ENCODE measurements around the gene IRF2. TPM values are rescaled to one million over a fixed set of nuclear protein-coding genes. Genes with fewer than 3 reads are reported as not detected.
A peak's percentile ranks its signal among the peaks of the same experiment; 100 is the strongest.
"Not testable (repeated sequence)": the region's sequence is repeated elsewhere in the genome, so short reads cannot be mapped to it uniquely, and the experiment has no call there.

The IRF2 gene
- total RNA-seq, 1 experiment from 2014 or later: 6.5 TPM

- in situ Hi-C loops (cut with HindIII; ENCODE audit: low sequenced_read_pairs): no loop called here
- DNase-seq (ENCODE audit: low spot score): no peak
Measured at GRCh38 chr4:184357772-184358171, 116.6 kb downstream of the IRF2 start.

DNA sequence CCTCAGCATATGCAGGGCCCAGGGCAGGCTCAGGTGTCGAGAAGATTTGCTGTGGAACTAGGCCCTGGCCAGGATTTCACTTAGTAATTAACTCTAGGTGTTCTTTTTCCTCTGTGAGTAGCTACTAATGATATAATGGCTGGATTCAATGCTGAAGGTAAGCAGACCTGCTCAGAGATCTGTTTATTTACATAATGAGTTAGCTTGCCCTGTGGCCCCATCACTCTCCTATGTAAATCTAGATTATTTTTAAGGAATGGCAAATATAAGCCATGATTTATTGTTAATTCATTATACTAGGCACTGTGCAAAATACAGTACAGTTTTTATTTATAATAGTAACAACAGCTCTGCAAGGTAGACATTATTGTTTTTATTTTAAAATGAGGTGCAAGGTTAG, 117.2 kb downstream of the IRF2 start:
- DNase-seq (ENCODE audit: low spot score): no peak
- in situ Hi-C loops (cut with HindIII; ENCODE audit: low sequenced_read_pairs): no loop called here

DNA sequence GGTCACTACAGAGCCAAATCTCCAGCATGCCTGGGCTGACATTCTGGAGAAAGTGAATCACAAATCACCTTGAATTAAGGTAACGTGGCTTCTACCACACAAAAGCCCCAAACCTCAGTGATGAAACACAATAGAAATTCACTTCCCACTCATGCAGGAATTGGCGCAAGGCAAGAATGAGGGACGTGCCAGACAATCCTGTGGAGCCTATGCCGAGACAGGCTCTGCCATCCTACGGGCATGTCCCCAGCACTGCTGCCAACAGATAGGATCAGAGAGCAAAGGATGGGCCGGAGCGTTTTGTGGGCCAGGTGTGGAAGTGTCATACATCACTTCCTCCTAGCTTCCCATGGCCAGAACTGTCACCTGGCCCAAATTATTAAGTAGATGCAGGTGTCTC, 118.0 kb downstream of the IRF2 start:
- no peak for DNase-seq (ENCODE audit: low spot score)

GRCh38 chr4:184355857-184356256, 118.5 kb downstream of the IRF2 start:
- DNase-seq (ENCODE audit: low spot score): no peak
- in situ Hi-C loops (cut with HindIII; ENCODE audit: low sequenced_read_pairs): no loop called here

More for the DNA sequence above, 118.0 kb downstream of the IRF2 start:
- in situ Hi-C loops (cut with HindIII; ENCODE audit: low sequenced_read_pairs): no loop called here

- in situ Hi-C loops (cut with HindIII; ENCODE audit: low sequenced_read_pairs): no loop called here
- DNase-seq (ENCODE audit: low spot score): peak; percentile 8
Measured at GRCh38 chr4:184355111-184355604, 119.2 kb downstream of the IRF2 start.

DNA sequence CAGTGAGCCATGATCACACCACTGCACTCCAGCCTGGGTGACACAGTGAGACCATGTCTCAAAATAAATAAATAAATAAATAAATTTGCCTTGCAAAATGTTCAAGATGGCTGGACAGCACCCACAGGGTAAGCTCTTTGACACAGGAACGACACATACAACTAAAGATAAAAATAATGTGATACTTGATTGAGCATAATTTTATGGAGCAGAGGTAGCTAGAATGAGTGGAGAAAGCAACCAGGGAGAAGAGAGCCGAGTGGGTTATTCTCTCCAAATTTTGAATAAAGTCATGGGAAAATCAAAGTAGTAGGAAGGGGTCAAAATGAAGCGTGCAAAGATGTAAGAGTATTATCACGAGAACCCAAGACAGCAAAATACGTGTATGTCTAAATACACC, 121.5 kb downstream of the IRF2 start:
- DNase-seq (ENCODE audit: low spot score): no peak
- in situ Hi-C loops (cut with HindIII; ENCODE audit: low sequenced_read_pairs): no loop called here

GRCh38 chr4:184351560-184352451, 122.5 kb downstream of the IRF2 start:
- in situ Hi-C loops (cut with HindIII; ENCODE audit: low sequenced_read_pairs): no loop called here
- no peak for DNase-seq (ENCODE audit: low spot score)

- DNase-seq (ENCODE audit: low spot score): no peak
- in situ Hi-C loops (cut with HindIII; ENCODE audit: low sequenced_read_pairs): no loop called here
Measured at GRCh38 chr4:184350964-184351363, 123.4 kb downstream of the IRF2 start.

DNA sequence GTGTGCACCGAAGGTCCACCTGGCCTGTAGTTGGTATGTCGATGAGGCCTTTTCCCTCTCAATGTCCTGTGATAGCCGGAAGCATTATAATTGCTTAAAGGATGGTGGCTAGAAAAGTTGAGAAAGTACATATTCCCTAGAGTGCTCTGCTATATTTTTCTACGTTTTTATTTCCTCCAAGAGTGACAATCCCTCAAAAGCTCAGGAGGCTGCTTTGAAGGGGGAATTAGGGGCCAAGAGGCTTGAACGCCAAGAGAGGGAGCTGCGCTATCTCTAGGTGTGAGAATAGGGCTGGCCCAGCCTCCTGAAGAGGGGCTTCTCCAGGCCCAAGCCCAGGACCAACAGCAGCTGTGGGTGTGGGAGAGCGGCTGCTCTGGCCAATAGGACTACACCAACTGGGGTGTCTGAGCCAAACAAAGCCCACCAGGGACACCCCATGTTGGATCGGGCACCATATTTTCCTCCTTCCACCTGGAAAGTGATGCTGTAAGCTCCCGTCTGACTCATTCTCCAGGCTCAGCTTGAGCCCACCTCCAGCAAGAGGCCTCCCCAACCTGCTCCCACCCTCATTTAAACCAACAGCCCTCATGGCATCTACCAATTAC, 124.0 kb downstream of the IRF2 start:
- DNase-seq (ENCODE audit: low spot score): no peak
- in situ Hi-C loops (cut with HindIII; ENCODE audit: low sequenced_read_pairs): no loop called here

- in situ Hi-C loops (cut with HindIII; ENCODE audit: low sequenced_read_pairs): no loop called here
- no peak for DNase-seq (ENCODE audit: low spot score)
Measured at GRCh38 chr4:184349283-184350039, 124.9 kb downstream of the IRF2 start.

GRCh38 chr4:184348311-184349233, 125.8 kb downstream of the IRF2 start:
- no peak for DNase-seq (ENCODE audit: low spot score)
- in situ Hi-C loops (cut with HindIII; ENCODE audit: low sequenced_read_pairs): no loop called here

GRCh38 chr4:184347251-184348239, 126.8 kb downstream of the IRF2 start:
- in situ Hi-C loops (cut with HindIII; ENCODE audit: low sequenced_read_pairs): no loop called here

DNA sequence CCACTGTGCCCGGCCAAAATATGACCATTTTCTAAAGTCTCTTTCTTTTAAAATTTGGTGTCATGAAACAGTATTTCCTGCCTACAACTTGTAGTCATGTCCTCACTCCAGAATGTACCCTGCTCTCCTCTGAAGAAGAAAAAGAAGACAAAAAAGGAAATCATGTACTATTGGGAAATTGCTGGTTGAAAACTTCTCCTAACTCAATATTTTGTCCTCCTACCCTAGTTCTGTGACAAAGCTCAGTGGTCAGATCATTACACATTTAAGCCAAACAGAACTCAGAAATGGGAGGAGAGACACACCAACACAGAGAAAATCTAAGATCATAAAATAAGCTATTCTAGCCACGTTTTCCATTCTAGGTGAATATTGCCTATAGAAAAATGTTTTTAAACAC, 127.7 kb downstream of the IRF2 start:
- in situ Hi-C loops (cut with HindIII; ENCODE audit: low sequenced_read_pairs): no loop called here
- DNase-seq (ENCODE audit: low spot score): no peak

More at GRCh38 chr4:184347251-184348239, 126.8 kb downstream of the IRF2 start:
- no peak for DNase-seq (ENCODE audit: low spot score)

DNA sequence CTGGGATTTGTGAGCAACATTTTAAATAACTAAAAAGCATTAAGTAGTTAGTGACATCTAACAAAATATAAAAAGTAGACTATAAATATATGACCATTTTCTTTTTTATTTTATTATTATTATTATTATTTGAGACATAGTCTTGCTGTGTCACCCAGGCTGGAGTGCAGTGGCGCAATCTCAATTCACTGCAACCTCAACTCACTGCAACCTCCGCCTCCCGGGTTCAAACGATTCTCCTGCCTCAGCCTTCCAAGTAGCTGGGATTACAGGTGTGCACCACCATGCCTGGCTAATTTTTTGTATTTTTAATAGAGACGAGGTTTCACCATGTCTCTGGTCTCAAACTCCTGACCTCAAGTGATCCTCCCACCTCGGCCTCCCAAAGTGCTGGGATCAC, 128.1 kb downstream of the IRF2 start:
- DNase-seq (ENCODE audit: low spot score); in situ Hi-C loops (cut with HindIII; ENCODE audit: low sequenced_read_pairs): not testable (repeated sequence)

GRCh38 chr4:184345573-184345922, 128.8 kb downstream of the IRF2 start:
- in situ Hi-C loops (cut with HindIII; ENCODE audit: low sequenced_read_pairs): no loop called here
- no peak for DNase-seq (ENCODE audit: low spot score)

GRCh38 chr4:184344899-184345572, 129.3 kb downstream of the IRF2 start:
- no peak for DNase-seq (ENCODE audit: low spot score)
- in situ Hi-C loops (cut with HindIII; ENCODE audit: low sequenced_read_pairs): no loop called here

- no peak for DNase-seq (ENCODE audit: low spot score)
- in situ Hi-C loops (cut with HindIII; ENCODE audit: low sequenced_read_pairs): no loop called here
Measured at GRCh38 chr4:184344435-184344834, 129.9 kb downstream of the IRF2 start.

Measured in G401 (cell line).